NB4 (cell line): ENCODE results near the gene NELL1.

Experiments
- DNase-seq: peaks from one replicate; pipeline ENCODE4 v3.0.0; 2010; ENCODE audit warnings: low read depth
- H3K4me3 ChIP-seq: one replicate; pipeline ENCODE4 v1.5.1; 2011; ENCODE audit warnings: mild to moderate bottlenecking, low read depth, low read length, moderate library complexity
- MYC ChIP-seq: IDR thresholded peaks from 2 replicates; pipeline ENCODE4 v1.6.1; 2011; ENCODE audit warnings: low read depth, low read length
- POLR2A ChIP-seq: IDR thresholded peaks from 2 replicates; pipeline ENCODE4 v1.6.1; 2011; ENCODE audit warnings: mild to moderate bottlenecking; ENCODE audit not compliant: insufficient read length; ENCODE audit errors: extremely low read depth
- TF ChIP-seq, protein P1 (sequence below): IDR thresholded peaks from one replicate; pipeline ENCODE4 v1.5.1; 2012; ENCODE audit warnings: low read depth, low read length
- TF ChIP-seq, protein P2 (sequence below): IDR thresholded peaks from 2 replicates; pipeline ENCODE4 v1.6.1; 2011; ENCODE audit warnings: low read depth, low read length

Gene NELL1

DNA sequence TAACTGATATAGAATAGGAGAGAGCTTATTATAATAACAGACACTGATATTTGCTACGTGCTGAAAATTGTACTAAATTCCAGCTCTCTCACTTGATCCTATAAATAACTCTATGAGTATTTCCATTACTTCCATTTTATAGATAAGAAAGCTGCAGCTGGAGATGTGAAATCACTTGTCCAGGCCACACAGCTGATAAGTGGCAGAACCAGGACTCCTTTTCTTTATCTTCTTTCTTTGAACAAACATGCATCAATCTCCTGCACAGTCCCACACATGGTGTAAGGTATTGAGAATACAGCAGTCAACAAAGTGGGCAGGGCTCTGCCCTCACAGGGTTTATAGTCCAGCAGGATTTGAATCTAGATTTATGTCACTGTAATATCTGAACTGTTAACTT lies 652.1 kb downstream of the NELL1 start:
- TF ChIP-seq POLR2A, result no peak
- TF ChIP-seq, protein P1, sequence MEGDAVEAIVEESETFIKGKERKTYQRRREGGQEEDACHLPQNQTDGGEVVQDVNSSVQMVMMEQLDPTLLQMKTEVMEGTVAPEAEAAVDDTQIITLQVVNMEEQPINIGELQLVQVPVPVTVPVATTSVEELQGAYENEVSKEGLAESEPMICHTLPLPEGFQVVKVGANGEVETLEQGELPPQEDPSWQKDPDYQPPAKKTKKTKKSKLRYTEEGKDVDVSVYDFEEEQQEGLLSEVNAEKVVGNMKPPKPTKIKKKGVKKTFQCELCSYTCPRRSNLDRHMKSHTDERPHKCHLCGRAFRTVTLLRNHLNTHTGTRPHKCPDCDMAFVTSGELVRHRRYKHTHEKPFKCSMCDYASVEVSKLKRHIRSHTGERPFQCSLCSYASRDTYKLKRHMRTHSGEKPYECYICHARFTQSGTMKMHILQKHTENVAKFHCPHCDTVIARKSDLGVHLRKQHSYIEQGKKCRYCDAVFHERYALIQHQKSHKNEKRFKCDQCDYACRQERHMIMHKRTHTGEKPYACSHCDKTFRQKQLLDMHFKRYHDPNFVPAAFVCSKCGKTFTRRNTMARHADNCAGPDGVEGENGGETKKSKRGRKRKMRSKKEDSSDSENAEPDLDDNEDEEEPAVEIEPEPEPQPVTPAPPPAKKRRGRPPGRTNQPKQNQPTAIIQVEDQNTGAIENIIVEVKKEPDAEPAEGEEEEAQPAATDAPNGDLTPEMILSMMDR, result no peak
- no peak for TF ChIP-seq MYC
- TF ChIP-seq, protein P2, sequence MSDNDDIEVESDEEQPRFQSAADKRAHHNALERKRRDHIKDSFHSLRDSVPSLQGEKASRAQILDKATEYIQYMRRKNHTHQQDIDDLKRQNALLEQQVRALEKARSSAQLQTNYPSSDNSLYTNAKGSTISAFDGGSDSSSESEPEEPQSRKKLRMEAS, result no peak
- DNase-seq, result no peak

DNA sequence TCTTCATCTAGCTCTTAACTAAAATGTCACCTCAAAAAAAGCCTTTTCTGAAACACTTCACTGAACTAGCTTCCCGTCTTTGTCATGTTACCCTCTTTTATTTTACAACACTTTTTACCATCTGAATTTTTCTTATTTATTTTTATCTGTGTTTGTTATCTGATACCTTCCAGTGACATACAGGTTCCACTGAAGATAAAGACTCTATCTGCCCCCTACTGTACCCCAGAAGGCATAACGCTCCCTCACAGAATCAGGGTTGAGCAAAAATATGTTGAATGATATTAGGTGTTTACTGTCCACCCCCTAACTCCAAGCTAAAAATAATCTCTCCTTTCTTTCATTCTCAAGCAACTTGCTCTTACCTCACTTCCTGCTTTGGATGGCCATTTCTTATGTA lies 654.2 kb downstream of the NELL1 start:
- no peak overlapping the region for H3K4me3 ChIP-seq
- DNase-seq, result no peak
- TF ChIP-seq, protein P1, result peak; percentile 22
- no peak for TF ChIP-seq POLR2A

More for the DNA sequence above, 652.1 kb downstream of the NELL1 start:
- H3K4me3 ChIP-seq, result no peak overlapping the region

DNA sequence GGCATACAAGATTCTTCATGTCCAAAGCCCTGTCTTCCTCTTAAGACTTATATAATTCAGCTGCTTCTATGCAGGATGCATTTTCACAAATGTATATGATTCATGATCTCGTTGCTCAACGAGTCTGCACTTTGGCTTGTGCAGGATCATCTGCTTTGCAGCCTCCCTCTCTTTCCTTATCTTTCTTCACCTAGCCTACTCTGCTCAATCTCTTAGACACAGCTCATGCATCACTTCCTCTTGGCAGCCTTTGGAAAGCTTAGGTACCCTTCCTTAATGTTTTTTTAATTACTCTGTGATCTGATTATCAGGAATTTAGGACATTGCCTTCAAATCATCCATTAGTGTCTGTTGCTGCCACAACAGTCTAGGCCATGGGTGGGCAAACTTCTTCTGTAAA lies 673.8 kb downstream of the NELL1 start:
- no peak for DNase-seq
- H3K4me3 ChIP-seq, result no peak overlapping the region
- TF ChIP-seq MYC, result no peak
- TF ChIP-seq, protein P1, result no peak
- TF ChIP-seq, protein P2, result no peak
- TF ChIP-seq POLR2A, result no peak

DNA sequence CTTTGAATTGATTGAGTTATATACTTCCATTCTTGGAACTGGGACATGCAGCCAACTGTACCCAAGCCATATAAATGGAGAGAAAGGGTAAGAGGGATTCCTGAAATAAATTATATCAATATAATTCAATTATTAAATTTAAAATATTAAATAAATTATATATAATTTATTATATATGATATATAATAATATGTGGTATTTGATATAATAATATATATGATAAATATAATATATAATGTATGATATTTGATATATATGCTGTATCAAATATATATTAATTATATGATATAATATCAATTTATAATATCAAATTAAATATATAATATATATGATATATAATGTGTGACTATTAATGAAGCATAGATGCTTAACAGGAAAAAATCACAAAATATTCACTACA lies 677.0 kb downstream of the NELL1 start:
- DNase-seq, result no peak
- no peak overlapping the region for H3K4me3 ChIP-seq
- TF ChIP-seq, protein P1, result no peak
- TF ChIP-seq, protein P2, result no peak
- TF ChIP-seq POLR2A (no peak), MYC (no peak)

DNA sequence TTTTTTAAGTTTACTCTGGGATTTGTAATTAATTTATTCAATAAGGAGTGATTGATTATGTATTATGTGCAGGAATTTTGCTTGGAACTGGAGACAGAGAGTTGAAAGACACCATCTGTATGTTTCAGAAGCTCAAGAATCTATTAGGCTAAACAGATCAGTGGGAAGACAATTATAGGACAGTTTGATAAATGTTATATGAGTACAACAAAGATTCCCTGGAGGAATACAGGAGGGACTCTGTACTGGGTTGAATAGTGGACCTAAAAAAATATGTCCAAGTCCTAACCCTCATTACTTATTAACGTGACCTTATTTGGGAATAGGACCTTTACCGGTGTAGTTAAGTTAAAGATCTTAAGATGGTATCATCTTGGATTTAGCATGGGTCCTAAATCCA lies 681.2 kb downstream of the NELL1 start:
- no peak for DNase-seq
- TF ChIP-seq, protein P1, result no peak
- TF ChIP-seq, protein P2, result no peak
- TF ChIP-seq MYC (no peak), POLR2A (no peak)
- no peak overlapping the region for H3K4me3 ChIP-seq

DNA sequence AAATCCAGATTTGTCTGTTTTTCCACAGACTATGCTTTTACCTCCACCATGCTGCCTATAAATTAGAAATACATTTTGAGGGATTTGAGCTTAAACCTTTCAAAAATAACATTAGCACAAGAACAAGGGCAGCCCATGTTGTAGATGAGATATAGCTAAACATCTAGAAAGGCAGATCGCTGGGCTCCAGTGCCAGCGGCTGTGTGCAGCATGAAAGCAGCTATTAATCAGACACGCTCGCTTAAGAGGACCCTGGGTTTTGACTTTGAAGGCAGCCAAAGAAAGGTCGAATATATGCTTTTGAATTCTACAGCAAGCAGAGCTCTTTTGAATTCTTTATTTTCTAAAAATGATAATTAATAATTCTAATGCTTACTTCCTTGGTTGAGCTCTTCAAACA lies 684.0 kb downstream of the NELL1 start:
- no peak overlapping the region for H3K4me3 ChIP-seq
- DNase-seq, result no peak
- TF ChIP-seq MYC (no peak), POLR2A (no peak)
- TF ChIP-seq, protein P1, result no peak
- TF ChIP-seq, protein P2, result no peak
